ENCODE data around the gene HERC5.

HERC5 gene

GRCh38 chr4:88481537-88481936 is 24.6 kb downstream of the HERC5 start:
- TF ChIP-seq CTCF (IDR thresholded peaks at IDR 0.05; ENCODE audit: low read length) (no peak), EZH2 (optimal IDR thresholded peaks at IDR 0.05; ENCODE audit: low read depth, low read length) (no peak)
- Histone ChIP-seq H3K4me3 (ENCODE audit: low read length) (no peak overlapping the region), H3K27me3 (replicated peaks; ENCODE audit: insufficient read depth, low read length) (no peaks in the 10 kb centered on the region), H3K4me1 (ENCODE audit: low read length) (no peaks in the 10 kb centered on the region), H2AFZ (ENCODE audit: low read length) (no peak overlapping the region), H3K9me3 (replicated peaks; ENCODE audit: insufficient read depth, low read length) (no peaks in the 10 kb centered on the region), H3F3A (ENCODE audit: insufficient read depth, low read length) (no peaks in the 10 kb centered on the region), H3K36me3 (replicated peaks; ENCODE audit: insufficient read depth, low read length) (no peaks in the 10 kb centered on the region), H3K79me2 (ENCODE audit: low read length) (no peaks in the 10 kb centered on the region), H4K20me1 (ENCODE audit: insufficient read depth, low read length) (no peaks in the 10 kb centered on the region), H3K27ac (ENCODE audit: low read length) (no peak overlapping the region), H3K9ac (ENCODE audit: low read length) (no peak overlapping the region), H3K9me2 (replicated peaks; ENCODE audit: insufficient read depth, low read length) (no peaks in the 10 kb centered on the region), H3K4me2 (ENCODE audit: low read depth, low read length) (no peak overlapping the region)
- no peak for DNase-seq

DNA sequence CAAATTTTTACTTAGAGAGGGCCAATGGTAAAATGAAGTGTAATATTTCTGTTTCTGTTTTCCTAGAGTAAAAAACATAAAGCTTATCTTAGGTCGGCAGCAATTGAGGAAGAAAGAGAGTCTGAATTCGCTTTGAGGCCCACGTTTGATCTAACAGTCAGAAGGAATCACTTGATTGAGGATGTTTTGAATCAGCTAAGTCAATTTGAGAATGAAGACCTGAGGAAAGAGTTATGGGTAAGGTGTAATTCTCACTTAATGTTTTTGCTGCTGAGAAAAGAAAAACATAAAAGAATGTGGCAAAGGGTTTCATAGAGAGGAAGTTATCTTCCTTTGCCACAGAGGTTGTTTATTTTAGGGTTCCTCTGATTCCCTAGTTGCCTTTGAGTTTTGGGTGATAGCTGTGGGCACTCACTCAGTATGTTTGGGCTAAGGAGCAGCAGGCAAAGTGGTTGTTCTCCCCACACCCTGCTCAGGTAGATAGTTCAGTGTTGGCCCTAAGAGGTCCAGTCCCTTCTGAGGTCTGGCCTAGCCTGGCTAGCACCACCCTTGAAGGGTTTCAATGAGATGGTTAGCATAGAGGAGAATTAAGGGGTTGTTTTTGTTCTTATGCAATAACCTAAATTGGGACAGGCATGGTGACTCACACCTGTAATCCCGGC is 32.3 kb downstream of the HERC5 start:
- Histone ChIP-seq H3K4me3 (ENCODE audit: low read length) (no peak overlapping the region), H3K36me3 (replicated peaks; ENCODE audit: insufficient read depth, low read length) (no peaks in the 10 kb centered on the region), H3K9me3 (replicated peaks; ENCODE audit: insufficient read depth, low read length) (no peaks in the 10 kb centered on the region), H3K27ac (ENCODE audit: low read length) (no peak overlapping the region), H3F3A (ENCODE audit: insufficient read depth, low read length) (no peaks in the 10 kb centered on the region), H3K4me2 (ENCODE audit: low read depth, low read length) (no peak overlapping the region), H4K20me1 (ENCODE audit: insufficient read depth, low read length) (no peaks in the 10 kb centered on the region), H3K27me3 (replicated peaks; ENCODE audit: insufficient read depth, low read length) (no peaks in the 10 kb centered on the region), H3K9me2 (replicated peaks; ENCODE audit: insufficient read depth, low read length) (no peaks in the 10 kb centered on the region), H3K79me2 (ENCODE audit: low read length) (no peaks in the 10 kb centered on the region), H2AFZ (ENCODE audit: low read length) (no peak overlapping the region), H3K9ac (ENCODE audit: low read length) (no peak overlapping the region), H3K4me1 (ENCODE audit: low read length) (no peaks in the 10 kb centered on the region)
- TF ChIP-seq EZH2phosphoT487 (IDR thresholded peaks at IDR 0.05; ENCODE audit: low read length) = no peak
- no peak for TF ChIP-seq CTCF (IDR thresholded peaks at IDR 0.05; ENCODE audit: low read length)
- TF ChIP-seq EZH2 (optimal IDR thresholded peaks at IDR 0.05; ENCODE audit: low read depth, low read length) = no peak
- no peak for DNase-seq

- Histone ChIP-seq H3K4me3 (ENCODE audit: low read length) (no peak overlapping the region), H3F3A (ENCODE audit: insufficient read depth, low read length) (no peaks in the 10 kb centered on the region), H3K36me3 (replicated peaks; ENCODE audit: insufficient read depth, low read length) (no peaks in the 10 kb centered on the region; the same call in 1 of the 2 replicates), H4K20me1 (ENCODE audit: insufficient read depth, low read length) (no peaks in the 10 kb centered on the region), H3K9ac (ENCODE audit: low read length) (no peak overlapping the region), H3K4me2 (ENCODE audit: low read depth, low read length) (no peak overlapping the region), H3K27ac (ENCODE audit: low read length) (no peak overlapping the region), H3K9me3 (replicated peaks; ENCODE audit: insufficient read depth, low read length) (no peaks in the 10 kb centered on the region), H3K27me3 (replicated peaks; ENCODE audit: insufficient read depth, low read length) (no peaks in the 10 kb centered on the region), H3K9me2 (replicated peaks; ENCODE audit: insufficient read depth, low read length) (no peaks in the 10 kb centered on the region), H3K79me2 (ENCODE audit: low read length) (no peaks in the 10 kb centered on the region), H3K4me1 (ENCODE audit: low read length) (no peaks in the 10 kb centered on the region), H2AFZ (ENCODE audit: low read length) (no peak overlapping the region)
- no peak for DNase-seq
- TF ChIP-seq EZH2phosphoT487 (IDR thresholded peaks at IDR 0.05; ENCODE audit: low read length) (no peak), CTCF (IDR thresholded peaks at IDR 0.05; ENCODE audit: low read length) (no peak), EZH2 (optimal IDR thresholded peaks at IDR 0.05; ENCODE audit: low read depth, low read length) (no peak)
Observed at GRCh38 chr4:88497859-88498409, 41.0 kb downstream of the HERC5 start.
